HFF-Myc (cell line): ENCODE results near the gene HCLS1.

ENCODE experiments used
- DNase-seq: peaks from one replicate; pipeline ENCODE4 v3.0.0-alpha.2; 2011; ENCODE audit warnings: low read depth; ENCODE audit errors: extremely low read depth
- H3K4me3 ChIP-seq: replicated peaks from 2 replicates; pipeline ENCODE4 v1.5.1; 2011; ENCODE audit warnings: low read depth, mild to moderate bottlenecking, control low read depth, low read length
- CTCF ChIP-seq: IDR thresholded peaks from 2 replicates; pipeline ENCODE4 v1.5.1; 2012; ENCODE audit warnings: mild to moderate bottlenecking, low read depth, low read length, control low read depth; ENCODE audit errors: missing control alignments

Gene HCLS1

GRCh38 chr3:121658716-121659435 lies 1.8 kb downstream of the HCLS1 start:
- no peak overlapping the region for H3K4me3 ChIP-seq

GRCh38 chr3:121654493-121655385 lies 6.0 kb downstream of the HCLS1 start:
- DNase-seq: no peak
- H3K4me3 ChIP-seq: no peak overlapping the region
- TF ChIP-seq CTCF: no peak

More at GRCh38 chr3:121658716-121659435, 1.8 kb downstream of the HCLS1 start:
- no peak for DNase-seq
- TF ChIP-seq CTCF: no peak

GRCh38 chr3:121651684-121652083 lies 9.0 kb downstream of the HCLS1 start:
- DNase-seq: no peak
- no peak overlapping the region for H3K4me3 ChIP-seq
- no peak for TF ChIP-seq CTCF

- no peak overlapping the region for H3K4me3 ChIP-seq
- no peak for DNase-seq
- TF ChIP-seq CTCF: no peak
Measured at GRCh38 chr3:121649645-121650044, 11.1 kb downstream of the HCLS1 start.

GRCh38 chr3:121648219-121648958 lies 12.3 kb downstream of the HCLS1 start:
- DNase-seq: no peak
- no peak overlapping the region for H3K4me3 ChIP-seq
- TF ChIP-seq CTCF: no peak

GRCh38 chr3:121645054-121645453 lies 15.6 kb downstream of the HCLS1 start:
- no peak for TF ChIP-seq CTCF
- no peak for DNase-seq
- H3K4me3 ChIP-seq: no peak overlapping the region
